Endothelial cell of umbilical vein (primary cell): ENCODE data around the gene ARHGDIA. TPM values are rescaled to one million over a fixed set of nuclear protein-coding genes. Genes with fewer than 3 reads are reported as not detected.

Experiments
- BruUV-seq: library from RNA; stranded (reverse); fragments of 400-500 nt; replicated peaks from 2 replicates; lab custom pipeline; 2021; lab: Mats Ljungman, UMichigan
- CTCF ChIA-PET: fragments of 300-600, 350-600 bp; sonication (Branson Sonifier 250); formaldehyde crosslinking; loops from one replicate; lab custom pipeline; 2021; ENCODE audit warnings: antibody characterized with exemption, inconsistent platforms; lab: Charles Lee
- POLR2A ChIA-PET: fragments of 300-600, 350-600 bp; sonication (Branson Sonifier 250); formaldehyde crosslinking; loops from one replicate; lab custom pipeline; 2021; ENCODE audit warnings: antibody characterized with exemption, inconsistent platforms; lab: Charles Lee
- DNase-seq: peaks from one replicate; pipeline ENCODE4 v3.0.0-alpha.2; 2011; ENCODE audit warnings: low read depth, low spot score
- FAIRE-seq: peaks from 2 replicates; lab custom pipeline; 2011; peaks lifted over from hg19 to GRCh38; lab: Jason Lieb, UNC
- H2AFZ ChIP-seq: 2 replicates; pipeline ENCODE4 v1.6.0; 2012; ENCODE audit warnings: low read depth, low read length, control low read depth, inconsistent platforms
- H3K27ac ChIP-seq: 2 replicates; pipeline ENCODE4 v1.5.1; 2011; ENCODE audit warnings: low read depth, mild to moderate bottlenecking, control low read depth, low read length, moderate library complexity; ENCODE audit not compliant: insufficient read depth
- H3K27me3 ChIP-seq, 2 experiments: 2 replicates each; pipeline versions ENCODE4 v1.6.0 to v1.6.1; 2011; ENCODE audit warnings: low read length in 2 of 2, mixed read lengths in 1 of 2; ENCODE audit not compliant: control insufficient read depth in 2 of 2, insufficient read depth in 2 of 2
- H3K36me3 ChIP-seq, 2 experiments: 2 replicates in 1 of 2; 3 replicates in 1 of 2; pipeline ENCODE4 v1.5.1; 2011; ENCODE audit warnings: low read length in 2 of 2, mild to moderate bottlenecking in 1 of 2, moderate library complexity in 1 of 2; ENCODE audit not compliant: control insufficient read depth in 2 of 2, insufficient read depth in 2 of 2; ENCODE audit errors: extremely low read depth in 1 of 2
- H3K4me1 ChIP-seq: 3 replicates; pipeline ENCODE4 v1.5.1; 2011; ENCODE audit warnings: mild to moderate bottlenecking, low read length; ENCODE audit not compliant: control insufficient read depth, insufficient read depth; ENCODE audit errors: extremely low read depth
- H3K4me2 ChIP-seq: 2 replicates; pipeline ENCODE4 v1.6.1; 2011; ENCODE audit warnings: low read length, control low read depth, mixed read lengths; ENCODE audit not compliant: insufficient read depth
- H3K4me3 ChIP-seq, 3 experiments: fragments of 200-600 bp in 1 of 3; sonication (generic), shearing (Covaris generic) in 1 of 3; replicated peaks in 1 of 3; 2 replicates each; pipeline ENCODE4 v1.5.1; 2011 to 2016; ENCODE audit warnings: control low read depth in 3 of 3, low read length in 3 of 3, mild to moderate bottlenecking in 2 of 3, inconsistent platforms in 1 of 3, low read depth in 1 of 3, moderate library complexity in 1 of 3; ENCODE audit not compliant: insufficient read depth in 1 of 3
- H3K79me2 ChIP-seq: 2 replicates; pipeline ENCODE4 v1.6.0; 2012; ENCODE audit warnings: low read length, inconsistent platforms; ENCODE audit not compliant: control insufficient read depth, insufficient read depth
- H3K9ac ChIP-seq: replicated peaks from 2 replicates; pipeline ENCODE3; 2011; ENCODE audit warnings: low read length, control low read depth; ENCODE audit not compliant: insufficient read depth; ENCODE audit errors: extremely low read depth
- H3K9me1 ChIP-seq: replicated peaks from 3 replicates; pipeline ENCODE4 v1.6.0; 2011; ENCODE audit warnings: mild to moderate bottlenecking, low read length; ENCODE audit not compliant: control insufficient read depth, insufficient read depth; ENCODE audit errors: extremely low read depth
- H3K9me3 ChIP-seq: replicated peaks from 2 replicates; pipeline ENCODE4 v1.5.1; 2012; ENCODE audit warnings: low read length, inconsistent platforms; ENCODE audit not compliant: control insufficient read depth, insufficient read depth
- H4K20me1 ChIP-seq: replicated peaks from 2 replicates; pipeline ENCODE3; 2011; ENCODE audit warnings: mild to moderate bottlenecking, low read length; ENCODE audit not compliant: control insufficient read depth, insufficient read depth; ENCODE audit errors: extremely low read depth
- CTCF ChIP-seq, 2 donors: IDR thresholded peaks; 1 replicate in 1 of 2; 2 replicates in 1 of 2; pipeline ENCODE4 v1.5.1; 2011; ENCODE audit warnings: low read length in 2 of 2, mild to moderate bottlenecking in 2 of 2, moderate library complexity in 2 of 2, control low read depth in 1 of 2, inconsistent platforms in 1 of 2, low read depth in 1 of 2; ENCODE audit not compliant: insufficient read depth in 1 of 2; ENCODE audit errors: extremely low read depth in 1 of 2
- EZH2 ChIP-seq: IDR thresholded peaks from 2 replicates; pipeline ENCODE4 v1.6.1; 2012; ENCODE audit warnings: borderline replicate concordance, low read depth, mild to moderate bottlenecking, moderate library complexity, low read length, inconsistent platforms; ENCODE audit not compliant: severe bottlenecking
- FOS ChIP-seq: IDR thresholded peaks from 2 replicates; pipeline ENCODE4 v1.6.1; 2011; ENCODE audit warnings: mild to moderate bottlenecking, low read length, moderate library complexity, borderline replicate concordance; ENCODE audit not compliant: insufficient read depth
- GATA2 ChIP-seq: IDR thresholded peaks from 2 replicates; pipeline ENCODE4 v1.7.0; 2011; ENCODE audit warnings: low read depth, mild to moderate bottlenecking, moderate library complexity, mixed read lengths, low read length; ENCODE audit not compliant: insufficient read length, insufficient read depth
- JUN ChIP-seq: IDR thresholded peaks from 2 replicates; pipeline ENCODE4 v1.6.1; 2011; ENCODE audit warnings: borderline replicate concordance, low read depth; ENCODE audit not compliant: insufficient read length, insufficient read depth
- MAX ChIP-seq: IDR thresholded peaks from 2 replicates; pipeline ENCODE4 v1.6.1; 2011; ENCODE audit not compliant: insufficient read depth, insufficient read length
- MYC ChIP-seq: IDR thresholded peaks from one replicate; pipeline ENCODE4 v1.6.1; 2011; ENCODE audit warnings: mild to moderate bottlenecking, low read depth, low read length
- POLR2A ChIP-seq: IDR thresholded peaks from 2 replicates; pipeline ENCODE4 v1.6.1; 2012; ENCODE audit warnings: low read depth, mild to moderate bottlenecking, control low read depth, low read length
- POLR2AphosphoS5 ChIP-seq: IDR thresholded peaks from 2 replicates; pipeline ENCODE4 v1.6.1; 2012; ENCODE audit warnings: low read depth, mild to moderate bottlenecking, control low read depth, low read length, moderate library complexity; ENCODE audit not compliant: insufficient read depth
- dilution Hi-C: fragments of 300-500 bp; cut with MboI; formaldehyde crosslinking; loops from one replicate; pipeline ENCODE4 v1.15.0; 2019; ENCODE audit warnings: low sequenced_read_pairs; ENCODE audit not compliant: extremely low pct_ligation_motif_present
- intact Hi-C: fragments of 100-400 bp; cut with micrococcal nuclease; formaldehyde crosslinking; loops from one replicate; pipeline ENCODE4 v1.10.0; 2022
- polyA plus RNA-seq, 4 experiments: library from polyadenylated mRNA; depleted of rRNA in 3 of 4; stranded (reverse) in 3 of 4; unstranded in 1 of 4; fragments of >200 nt; gene quantifications; 2 replicates each; pipeline versions ENCODE4 v1.2.1 to v1.2.3, GENCODE V29; 2011 to 2012; ENCODE audit warnings: missing spikeins in 1 of 4
- total RNA-seq: library from RNA; stranded (reverse); gene quantifications from 2 replicates; pipeline ENCODE4 v1.2.3, GENCODE V29; 2021

Gene ARHGDIA
- total and polyA plus RNA-seq, 2 donors (not counting 3 experiments of a cell fraction or from before 2014, with no cell fraction given) = 358 to 645 TPM

- Histone ChIP-seq H2AFZ (no peak overlapping the region), H3K79me2 (peaks cover 37% of the 10 kb centered on the region), H3K4me1 (peaks cover 10% of the 10 kb centered on the region), H3K27ac (no peak overlapping the region), H3K36me3 (peaks cover 26 to 42% of the 10 kb centered on the region in 2 experiments), H3K9me3 (no peaks in the 10 kb centered on the region), H3K9ac (no peak overlapping the region), H3K27me3 (no peaks in the 10 kb centered on the region), H4K20me1 (no peaks in the 10 kb centered on the region), H3K4me2 (no peak overlapping the region), H3K9me1 (no peaks in the 10 kb centered on the region), H3K4me3 (no peak overlapping the region)
- FAIRE-seq = no peak
- ChIA-PET CTCF (no interaction called here), POLR2A (no interaction called here)
- DNase-seq = no peak
- dilution Hi-C loops = no loop called here
- TF ChIP-seq POLR2AphosphoS5 = no peak
- no peak for TF ChIP-seq MAX
- TF ChIP-seq CTCF (IDR thresholded peaks at IDR 0.05; ENCODE audit: extremely low read depth in 1 of 2, insufficient read depth in 1 of 2, low read depth in 1 of 2, low read length in 2 of 2) = no peak
- no peak for TF ChIP-seq GATA2
- TF ChIP-seq FOS = no peak
- no peak for TF ChIP-seq MYC
- no peak for TF ChIP-seq EZH2
- no peak for TF ChIP-seq POLR2A
- TF ChIP-seq JUN = no peak
- intact Hi-C loops = no loop called here
- no TSS peak for BruUV-seq
These were observed 14.3 kb upstream of the ARHGDIA start for GRCh38 chr17:81885454-81885853.
